ENCODE data around the gene MAPK8IP2.

MAPK8IP2 gene

DNA sequence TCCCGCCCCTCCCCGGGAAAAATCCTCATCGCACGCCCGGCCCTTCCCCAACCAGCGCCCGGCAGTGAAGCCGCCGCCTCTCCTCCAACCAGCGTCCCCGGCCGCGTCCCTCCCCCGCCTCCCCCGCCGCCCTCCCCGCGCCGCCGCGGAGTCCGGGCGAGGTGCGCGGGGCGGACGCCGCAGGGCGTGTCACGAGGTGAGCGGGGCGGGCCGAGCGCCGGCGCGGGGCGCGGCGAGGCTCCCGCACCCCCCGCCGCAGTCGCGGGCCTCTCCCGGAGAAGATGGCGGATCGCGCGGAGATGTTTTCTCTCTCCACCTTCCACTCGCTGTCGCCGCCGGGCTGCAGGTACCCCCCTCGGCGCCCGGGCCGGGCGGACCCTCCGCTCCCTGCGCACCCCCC, at the start of gene MAPK8IP2:
Gene MAPK8IP2, plus strand, starts transcription at position 256 of the 400 bp plus-strand sequence. Its CDS starts 26 bp downstream, at position 282.
- no peak for DNase-seq (ENCODE audit: low read depth)

DNA sequence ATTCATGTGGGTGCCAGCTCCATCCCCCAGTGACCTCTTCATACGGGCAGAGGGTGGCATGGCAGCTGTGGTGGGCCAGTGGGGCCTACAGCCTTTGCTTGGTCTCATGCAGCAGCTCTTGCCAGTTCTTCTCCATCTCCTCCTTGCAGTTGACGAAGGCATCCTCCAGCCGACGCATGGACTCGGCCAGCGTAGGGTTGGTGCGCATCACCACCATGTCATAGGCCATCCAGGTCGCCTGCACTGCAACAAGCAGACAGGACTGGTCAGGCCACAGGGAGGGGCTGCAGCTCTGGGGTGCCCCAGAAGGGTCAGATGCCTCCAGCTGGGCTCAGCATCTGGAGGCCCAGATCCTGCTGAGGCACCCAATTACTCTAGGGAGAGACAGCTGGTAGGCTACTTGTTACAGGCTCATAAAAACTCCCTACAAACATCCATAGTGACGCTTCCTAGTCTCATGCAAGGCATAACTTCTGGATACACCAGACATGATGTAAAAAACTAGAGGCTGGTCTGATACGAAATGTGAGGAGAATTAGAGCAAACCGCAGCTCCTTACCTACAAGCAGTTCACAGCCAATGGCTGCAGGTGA, 49.3 kb upstream of the MAPK8IP2 start:
- no peak for DNase-seq (ENCODE audit: low read depth)

DNA sequence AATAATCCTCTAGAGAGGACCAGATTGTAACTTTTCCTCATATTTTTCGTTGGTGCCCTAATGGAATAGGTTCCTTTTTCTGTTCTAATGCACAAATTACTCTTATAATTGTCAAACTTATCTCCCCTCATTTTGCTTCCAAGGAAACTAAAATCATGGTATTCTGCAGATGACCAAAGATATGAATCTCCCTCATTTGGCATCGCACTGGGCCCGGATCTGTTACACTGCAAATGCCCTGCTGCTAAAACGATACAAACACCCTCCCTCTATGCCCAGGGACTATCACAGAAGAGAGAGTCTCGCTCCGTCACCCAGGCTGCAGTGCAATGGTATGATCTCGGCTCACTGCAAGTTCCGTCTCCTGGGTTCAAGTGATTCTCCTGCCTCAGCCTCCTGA, 47.3 kb upstream of the MAPK8IP2 start:
- no peak for DNase-seq (ENCODE audit: low read depth)

DNA sequence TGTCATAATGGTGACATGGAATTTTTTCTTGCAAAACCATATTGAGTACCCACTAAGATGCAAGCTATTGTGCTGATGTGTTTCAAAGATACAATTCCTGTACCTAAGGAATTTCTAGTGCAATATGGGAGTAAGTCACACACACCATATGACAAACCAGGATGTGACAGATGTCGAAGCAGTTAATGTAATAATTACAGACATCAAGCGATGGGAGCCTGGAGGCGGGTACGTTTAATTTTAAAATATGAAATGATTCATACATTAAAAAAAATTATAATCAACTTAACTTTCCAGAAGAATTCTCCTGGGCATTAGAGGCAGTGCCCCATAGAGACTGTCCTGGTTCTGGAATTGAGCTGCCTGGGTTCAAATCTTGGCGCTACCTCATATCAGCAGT, 43.9 kb upstream of the MAPK8IP2 start:
- DNase-seq (ENCODE audit: low read depth): no peak

DNA sequence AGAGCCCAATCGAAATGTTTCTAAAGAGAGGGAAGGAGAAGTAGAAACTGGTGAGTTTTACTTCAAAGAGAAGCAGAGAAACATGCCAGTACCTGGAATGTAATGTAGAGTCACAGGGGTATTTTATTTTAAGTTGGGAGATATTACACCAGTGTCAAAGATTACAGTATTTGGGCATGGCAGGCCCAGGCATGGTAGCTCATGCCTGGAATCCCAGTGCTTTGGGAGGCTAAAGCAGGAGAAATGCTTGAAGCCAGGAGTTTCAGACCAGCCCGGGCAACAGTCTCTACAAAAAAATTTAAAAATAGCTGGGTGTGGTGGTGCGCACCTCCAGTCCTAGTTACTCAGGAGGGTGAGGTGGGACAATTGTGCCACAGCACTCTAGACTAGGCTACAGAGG, 40.6 kb upstream of the MAPK8IP2 start:
- no peak for DNase-seq (ENCODE audit: low read depth)

DNA sequence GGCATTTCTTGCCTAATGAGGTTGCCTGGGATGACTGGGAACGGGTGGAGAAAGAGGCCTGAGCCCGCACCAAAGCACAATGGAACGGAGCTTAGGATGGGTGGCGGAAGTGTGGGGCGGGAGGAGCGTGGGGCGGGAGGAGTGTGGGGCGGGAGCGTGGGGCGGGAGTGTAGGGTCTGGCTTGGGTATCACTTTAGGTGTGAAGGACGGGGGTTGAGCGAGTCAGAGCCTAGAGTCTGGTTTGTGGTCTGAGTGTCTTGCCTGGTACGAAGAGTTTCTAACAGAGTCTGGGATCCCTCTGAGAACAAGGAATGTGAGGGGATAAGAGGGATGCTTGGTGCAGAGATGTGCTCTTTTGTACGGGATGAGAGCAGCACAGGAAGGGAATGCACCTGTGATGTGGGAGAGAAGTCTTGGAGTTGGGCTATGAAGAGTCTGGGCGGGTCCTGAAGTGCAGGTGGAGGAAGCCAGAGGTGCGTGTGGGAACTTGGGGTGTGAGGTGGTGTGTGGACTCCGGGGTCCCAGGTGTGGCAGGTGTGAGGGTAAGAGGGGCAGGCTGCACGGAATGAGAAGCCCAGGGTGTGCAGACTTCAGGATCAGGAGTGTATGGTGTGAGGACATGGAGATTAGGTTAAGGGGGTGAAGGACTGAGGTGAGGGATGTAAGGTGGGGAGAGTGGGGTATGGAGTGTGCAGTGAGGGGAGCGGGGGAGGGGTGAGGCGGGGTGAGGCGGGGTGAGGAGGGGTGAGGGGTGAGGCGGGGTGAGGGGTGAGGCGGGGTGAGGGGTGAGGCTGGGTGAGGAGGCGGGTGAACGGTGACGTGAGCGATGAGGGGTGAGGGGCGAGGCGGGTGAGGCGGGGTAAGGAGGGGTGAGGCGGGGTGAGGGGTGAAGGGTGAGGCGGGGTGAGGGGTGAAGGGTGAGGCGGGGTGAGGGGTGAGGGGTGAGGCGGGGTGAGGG, 38.9 kb upstream of the MAPK8IP2 start:
- DNase-seq (ENCODE audit: low read depth): no peak

DNA sequence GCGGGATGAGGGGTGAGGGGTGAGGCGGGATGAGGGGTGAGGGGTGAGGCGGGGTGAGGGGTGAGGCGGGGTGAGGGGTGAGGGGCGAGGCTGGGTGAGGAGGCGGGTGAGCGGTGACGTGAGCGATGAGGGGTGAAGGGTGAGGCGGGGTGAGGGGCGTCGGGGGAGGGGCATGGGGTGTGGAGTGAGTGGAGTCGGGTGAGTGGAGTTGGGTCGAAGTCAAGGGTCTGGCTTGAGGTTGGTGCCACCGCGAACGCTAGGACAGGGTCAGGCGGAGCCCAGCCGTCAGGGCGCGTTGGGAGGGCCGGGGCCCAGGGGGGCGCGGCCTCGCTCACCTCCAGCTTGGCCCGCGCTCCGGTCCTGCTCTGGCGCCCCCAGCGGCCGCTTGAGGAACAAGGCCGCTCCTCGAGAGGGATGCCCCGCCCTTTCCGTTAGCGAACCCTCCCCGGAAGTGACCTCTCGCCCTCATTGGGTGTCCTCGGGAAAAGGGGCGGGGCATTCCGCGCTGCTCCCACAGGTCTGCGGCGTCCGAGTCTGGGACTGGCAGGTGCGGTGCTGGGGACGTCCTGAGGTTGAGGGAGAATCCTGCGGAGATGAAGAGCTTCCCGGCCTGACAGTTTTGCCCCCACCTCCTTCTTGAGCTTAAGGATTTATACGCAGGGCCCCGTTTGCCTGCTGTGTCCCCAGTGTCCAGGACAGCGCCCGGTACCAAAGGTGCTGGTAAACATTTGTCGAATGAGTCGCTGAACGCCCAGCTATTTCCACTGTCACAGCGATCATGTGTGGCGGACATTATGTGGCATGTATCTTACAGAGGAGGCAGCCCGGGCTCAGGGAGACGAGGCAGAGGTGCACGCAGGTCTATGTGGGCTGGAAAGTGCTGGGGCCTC, 37.8 kb upstream of the MAPK8IP2 start, which contains the start of gene SYCE3:
Gene SYCE3, minus strand, starts transcription at position 397 of the 890 bp plus-strand sequence. CDS start 6,514 bp downstream, outside the sequence.
- peak; percentile 96 for DNase-seq (ENCODE audit: low read depth)

DNA sequence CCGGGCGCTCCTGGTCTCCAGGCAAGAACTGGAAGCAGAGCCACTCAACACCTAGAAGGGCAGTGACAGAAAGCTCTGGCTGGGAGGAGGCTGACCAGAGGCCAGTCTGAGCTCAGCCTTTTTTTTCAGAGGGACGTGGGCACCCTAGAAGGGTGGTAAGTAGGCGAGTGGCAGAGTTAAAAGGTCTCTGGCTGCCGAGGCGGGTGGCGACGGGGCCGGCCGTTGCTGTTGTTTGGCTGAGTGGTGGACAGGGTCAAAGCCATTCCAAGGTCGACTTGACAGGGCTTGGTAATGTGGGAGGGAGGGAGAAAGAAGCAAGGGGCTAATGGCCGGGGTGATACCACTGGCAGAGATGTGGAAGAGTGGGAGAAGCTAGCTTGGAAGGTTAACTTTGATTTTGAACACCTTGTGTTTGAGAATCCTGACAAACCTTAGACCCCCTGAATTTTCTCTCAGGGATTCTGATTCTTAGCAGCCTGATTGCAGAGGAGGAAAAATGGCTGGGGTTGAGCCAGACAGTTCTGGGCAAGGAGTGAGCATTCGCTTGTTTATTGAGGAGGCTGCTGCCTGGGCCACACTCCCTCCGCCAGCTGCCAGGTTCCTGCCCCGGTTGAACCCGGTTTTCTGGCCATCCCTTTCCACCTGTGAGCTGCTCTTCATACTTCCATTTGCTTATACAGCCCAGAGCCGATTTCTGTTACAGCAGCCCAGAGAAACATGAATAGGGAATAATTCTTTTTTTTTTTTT, 37.0 kb upstream of the MAPK8IP2 start:
- no peak for DNase-seq (ENCODE audit: low read depth)

DNA sequence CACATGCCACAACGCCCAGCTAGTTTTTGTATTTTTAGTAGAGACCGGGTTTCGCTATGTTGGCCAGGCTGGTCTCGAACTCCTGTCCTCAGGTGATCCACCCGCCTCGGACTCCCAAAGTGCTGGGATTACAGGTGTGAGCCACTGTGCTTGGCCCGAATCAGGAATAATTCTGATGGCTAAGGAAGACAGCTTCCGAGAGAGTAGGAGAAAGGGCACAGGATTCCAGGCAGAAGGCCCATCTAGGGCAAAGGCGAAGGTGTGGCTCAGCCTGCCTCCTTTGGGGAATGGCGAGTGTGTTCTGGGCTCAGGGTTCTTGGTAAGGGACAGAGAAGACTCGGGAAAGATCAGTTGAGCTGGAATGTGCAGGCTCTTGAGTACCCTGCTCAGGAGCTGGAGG, 36.3 kb upstream of the MAPK8IP2 start:
- no peak for DNase-seq (ENCODE audit: low read depth)

DNA sequence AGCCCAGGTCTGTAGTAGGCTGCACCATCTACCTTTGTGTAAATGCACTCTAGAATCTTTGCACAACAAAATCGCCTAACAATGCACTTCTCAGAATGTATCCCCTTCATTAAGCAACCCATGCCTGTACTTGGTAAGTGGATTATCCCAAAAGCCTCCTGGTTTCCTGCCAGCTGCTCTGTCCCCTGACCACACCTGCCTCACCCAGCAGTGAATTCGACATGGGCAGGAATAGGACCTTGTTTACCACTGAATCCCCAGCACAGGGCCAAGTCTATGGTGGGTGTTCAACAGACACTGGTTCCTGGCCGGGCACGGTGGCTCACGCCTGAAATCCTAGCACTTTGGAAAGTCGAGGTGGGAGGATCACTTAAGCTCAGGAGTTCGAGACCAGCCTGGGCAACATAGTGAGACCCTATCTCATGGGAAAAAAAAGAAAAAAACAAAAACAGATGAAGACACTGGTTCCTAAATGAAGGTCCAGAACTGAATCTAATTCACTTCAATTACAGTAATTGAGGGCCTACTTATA, 32.8 kb upstream of the MAPK8IP2 start:
- no peak for DNase-seq (ENCODE audit: low read depth)

DNA sequence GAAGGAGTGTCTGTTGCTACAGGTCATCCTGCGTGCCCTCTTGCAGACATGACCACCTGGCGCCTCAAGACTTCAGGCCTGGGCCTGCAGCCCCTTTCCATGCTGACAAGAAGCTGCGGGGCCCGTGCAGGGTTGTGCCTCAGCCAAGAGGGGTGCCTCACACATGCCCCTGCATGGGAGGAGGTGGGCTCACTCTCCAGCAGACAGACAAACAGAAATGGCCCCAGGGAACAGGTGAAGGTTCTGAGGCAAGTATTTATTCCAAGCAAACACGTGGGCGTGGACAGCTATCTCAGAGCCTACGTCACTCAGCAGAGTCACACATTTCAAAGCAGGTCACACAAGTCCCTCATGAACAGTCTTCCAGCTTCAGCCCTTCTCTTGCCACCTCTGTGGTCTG, 32.0 kb upstream of the MAPK8IP2 start:
- DNase-seq (ENCODE audit: low read depth): no peak

DNA sequence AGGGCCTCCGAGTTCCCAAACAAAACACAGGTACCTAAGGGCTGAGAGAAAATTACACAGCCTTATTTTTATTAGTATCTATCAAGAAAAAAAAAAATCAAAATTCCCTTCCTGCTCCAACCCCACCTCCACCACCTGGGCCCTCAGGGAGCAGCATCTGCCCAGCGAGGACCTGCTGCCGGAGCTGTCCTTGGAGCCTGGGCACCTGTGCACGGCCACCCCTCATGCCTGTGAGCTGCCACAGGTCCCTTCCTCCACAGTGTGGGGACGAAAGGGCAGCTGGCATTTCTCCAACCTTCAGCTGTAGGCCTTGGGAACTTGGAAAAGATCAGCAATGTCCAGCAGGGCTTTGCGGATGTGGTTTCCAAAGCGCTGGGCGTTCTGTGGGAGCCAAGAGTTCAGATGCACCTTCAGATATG, 31.5 kb upstream of the MAPK8IP2 start:
- DNase-seq (ENCODE audit: low read depth): no peak

DNA sequence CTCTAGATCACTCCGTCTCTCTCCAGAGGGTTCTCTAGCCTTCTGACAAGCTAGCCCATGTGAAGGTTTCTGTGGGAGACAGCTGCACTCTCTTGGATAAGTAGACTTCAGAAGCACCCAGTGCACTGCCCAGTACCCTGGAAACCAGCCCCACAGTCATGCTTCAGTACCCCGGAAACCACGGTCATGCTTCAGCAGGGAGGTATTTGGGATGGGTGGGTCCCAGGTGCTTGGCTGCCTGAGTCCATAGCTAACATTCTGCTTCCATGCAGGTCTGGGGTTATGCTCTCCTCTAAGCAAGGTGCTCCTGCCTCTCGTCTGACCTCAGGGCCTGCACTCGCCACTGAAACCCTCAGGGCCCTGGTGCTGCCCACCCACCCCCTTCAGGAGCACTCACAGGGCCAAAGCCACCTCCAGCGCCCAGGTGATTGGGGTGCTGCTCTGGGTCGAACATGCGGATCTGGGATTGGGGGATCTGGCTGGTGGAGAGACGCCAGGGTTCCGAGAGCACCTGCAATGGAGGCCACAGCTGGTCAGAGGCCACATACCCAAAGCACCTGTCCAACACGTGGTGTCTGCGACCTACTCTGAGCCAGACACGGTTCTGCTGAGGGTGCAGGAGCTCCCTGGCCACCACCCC, 30.6 kb upstream of the MAPK8IP2 start:
- DNase-seq (ENCODE audit: low read depth): no peak

DNA sequence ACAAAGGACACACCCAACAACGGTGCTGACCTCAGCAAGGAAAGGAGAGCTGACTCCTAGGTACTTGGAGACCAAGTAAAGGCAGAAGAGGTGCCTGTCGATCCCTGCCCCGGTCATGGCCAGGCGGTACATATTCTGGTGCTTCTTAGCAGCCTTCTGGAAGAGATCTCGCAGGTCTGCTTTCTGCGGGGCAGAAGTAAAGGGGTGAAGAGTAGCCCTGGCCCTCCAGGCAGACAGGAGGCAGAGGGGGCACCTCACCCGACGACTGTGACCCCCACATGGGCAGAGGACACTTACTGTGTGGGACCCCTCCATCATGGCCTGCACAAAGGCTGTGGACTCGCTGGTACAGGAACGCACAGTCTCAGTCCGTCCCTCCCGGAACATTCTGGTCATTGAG, 29.7 kb upstream of the MAPK8IP2 start:
- no peak for DNase-seq (ENCODE audit: low read depth)

DNA sequence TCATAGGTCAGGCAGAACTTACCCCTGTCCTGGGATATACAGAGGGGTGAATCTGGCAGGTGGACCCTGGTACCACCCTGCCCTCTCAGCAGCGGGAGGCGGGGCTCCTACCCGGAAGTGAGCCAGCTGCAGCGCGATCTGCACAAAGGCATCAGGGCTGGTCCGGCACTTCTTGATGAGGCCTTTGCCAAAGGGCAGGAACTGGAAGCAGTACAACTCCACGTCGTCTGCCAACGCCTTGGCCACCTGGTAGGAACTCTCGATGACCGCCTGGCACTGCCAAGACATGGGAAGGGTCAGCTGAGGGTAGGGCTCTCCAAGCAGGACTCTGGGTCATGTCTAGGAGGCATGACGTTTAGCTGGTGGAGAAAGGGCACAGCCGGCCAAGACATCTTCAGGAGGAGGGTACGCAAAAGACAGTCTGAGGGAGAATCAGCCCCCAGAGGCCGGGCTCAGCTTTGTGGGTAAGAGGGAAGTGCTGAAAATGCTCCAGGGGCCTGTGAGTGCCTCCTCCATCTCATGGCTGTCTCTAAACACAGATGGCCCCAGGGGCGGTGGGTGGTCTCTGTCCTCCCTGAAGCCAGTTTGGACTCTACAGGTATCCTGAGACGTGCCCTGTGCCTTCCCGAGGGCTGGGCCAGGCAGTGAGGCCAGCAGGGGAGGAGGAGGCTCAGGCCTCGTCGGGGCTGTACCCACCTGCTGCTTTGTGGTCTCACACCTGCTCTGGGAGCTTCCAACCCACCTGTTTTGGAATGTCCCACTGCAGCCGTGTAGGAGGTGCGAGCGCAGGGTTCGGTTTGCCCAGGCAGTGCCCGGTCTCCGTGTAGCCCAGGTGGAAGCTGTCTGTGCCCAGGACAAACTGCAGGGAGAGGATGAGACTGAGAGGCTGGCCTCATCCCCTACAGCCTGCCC, 29.1 kb upstream of the MAPK8IP2 start:
- DNase-seq (ENCODE audit: low read depth): no peak

DNA sequence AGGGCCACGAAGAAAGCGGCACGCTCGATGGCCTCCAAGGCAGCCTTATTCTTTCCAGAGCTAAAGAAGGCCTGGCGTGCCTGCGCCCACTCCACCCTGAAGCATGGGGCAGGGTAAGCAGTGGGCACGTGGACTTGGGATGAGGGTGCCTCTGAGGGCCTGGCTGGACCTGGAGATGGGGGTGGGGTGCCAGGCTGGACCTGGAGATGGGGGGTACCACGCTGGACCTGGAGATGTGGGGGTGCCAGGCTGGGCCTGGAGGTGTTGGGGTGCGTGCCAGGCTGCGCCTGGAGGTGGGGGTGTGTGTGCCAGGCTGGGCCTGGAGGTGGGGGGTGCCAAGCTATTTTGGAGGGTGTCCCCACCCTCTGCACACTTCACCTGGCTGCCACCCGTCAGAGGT, 27.6 kb upstream of the MAPK8IP2 start:
- DNase-seq (ENCODE audit: low read depth): no peak

DNA sequence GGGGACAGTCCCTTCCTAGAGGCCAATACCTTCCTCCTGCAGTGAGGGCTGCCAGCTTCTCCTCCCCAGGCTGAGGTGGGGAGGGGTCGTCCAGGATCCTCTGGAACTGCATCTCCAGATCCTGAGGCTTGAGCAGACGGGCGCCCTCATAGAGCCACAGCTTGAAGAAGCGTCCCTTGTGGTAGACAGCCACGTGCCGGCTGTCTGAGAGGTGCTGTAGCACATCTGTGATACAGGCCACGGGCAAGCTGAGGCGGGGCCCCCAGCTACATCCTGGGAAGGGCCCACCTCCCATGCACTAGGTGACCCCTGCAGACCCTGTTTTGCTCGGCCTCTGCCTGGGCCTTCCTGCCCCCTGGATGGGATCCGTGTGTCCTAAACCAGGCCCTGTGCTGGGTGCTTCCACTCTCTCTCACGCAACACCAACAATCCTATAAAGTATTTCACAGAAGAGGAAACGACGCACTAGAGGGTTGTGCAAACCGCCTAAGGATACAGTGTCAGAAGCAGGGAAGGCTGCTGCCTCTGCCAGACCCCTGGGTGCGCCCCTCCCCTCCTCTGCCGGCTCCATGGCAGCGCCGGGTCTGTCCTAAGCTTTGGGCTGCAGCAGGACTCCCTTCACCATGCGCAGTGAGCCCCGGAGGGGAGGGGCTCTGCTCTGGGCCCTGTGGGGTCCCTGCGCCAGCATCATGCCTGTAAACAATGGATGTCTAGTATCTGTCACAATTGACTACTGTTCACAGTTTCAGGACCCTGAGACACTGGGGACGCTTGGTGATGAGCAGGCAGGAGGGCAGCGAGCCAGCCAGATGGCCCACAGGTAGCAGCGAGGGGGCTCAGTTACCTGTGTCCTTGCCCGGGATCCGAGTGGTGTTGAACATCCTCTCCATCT, 26.9 kb upstream of the MAPK8IP2 start:
- no peak for DNase-seq (ENCODE audit: low read depth)

DNA sequence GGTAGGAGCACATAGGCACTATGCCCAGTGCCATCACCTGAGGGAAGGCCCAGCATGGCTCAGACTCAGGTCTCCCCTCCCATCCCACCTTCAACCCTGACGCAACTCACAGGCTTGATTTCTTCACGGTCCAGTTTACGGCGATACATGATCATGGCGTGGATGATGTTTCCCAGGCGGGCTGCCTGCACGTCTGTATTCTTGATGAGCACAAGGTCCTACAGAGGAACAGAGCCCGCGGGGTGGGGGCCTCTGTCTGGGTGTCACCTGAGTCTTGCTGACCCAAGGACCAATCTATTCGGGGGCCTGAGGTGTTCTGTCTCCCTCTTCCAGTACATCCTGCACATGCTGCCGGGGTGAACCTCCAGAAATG, 26.2 kb upstream of the MAPK8IP2 start:
- no peak for DNase-seq (ENCODE audit: low read depth)

Data from stimulated activated CD8-positive, alpha-beta memory T cell treated with anti-CD3 and anti-CD28 coated beads, Interleukin-15, amount 100 ng/mL, for 1 hour (primary cell).